Measurements from ENCODE around the gene CNOT6.

CNOT6 gene

GRCh38 chr5:180625125-180625790 lies 131.1 kb downstream of the CNOT6 start:
- no peak for DNase-seq

DNA sequence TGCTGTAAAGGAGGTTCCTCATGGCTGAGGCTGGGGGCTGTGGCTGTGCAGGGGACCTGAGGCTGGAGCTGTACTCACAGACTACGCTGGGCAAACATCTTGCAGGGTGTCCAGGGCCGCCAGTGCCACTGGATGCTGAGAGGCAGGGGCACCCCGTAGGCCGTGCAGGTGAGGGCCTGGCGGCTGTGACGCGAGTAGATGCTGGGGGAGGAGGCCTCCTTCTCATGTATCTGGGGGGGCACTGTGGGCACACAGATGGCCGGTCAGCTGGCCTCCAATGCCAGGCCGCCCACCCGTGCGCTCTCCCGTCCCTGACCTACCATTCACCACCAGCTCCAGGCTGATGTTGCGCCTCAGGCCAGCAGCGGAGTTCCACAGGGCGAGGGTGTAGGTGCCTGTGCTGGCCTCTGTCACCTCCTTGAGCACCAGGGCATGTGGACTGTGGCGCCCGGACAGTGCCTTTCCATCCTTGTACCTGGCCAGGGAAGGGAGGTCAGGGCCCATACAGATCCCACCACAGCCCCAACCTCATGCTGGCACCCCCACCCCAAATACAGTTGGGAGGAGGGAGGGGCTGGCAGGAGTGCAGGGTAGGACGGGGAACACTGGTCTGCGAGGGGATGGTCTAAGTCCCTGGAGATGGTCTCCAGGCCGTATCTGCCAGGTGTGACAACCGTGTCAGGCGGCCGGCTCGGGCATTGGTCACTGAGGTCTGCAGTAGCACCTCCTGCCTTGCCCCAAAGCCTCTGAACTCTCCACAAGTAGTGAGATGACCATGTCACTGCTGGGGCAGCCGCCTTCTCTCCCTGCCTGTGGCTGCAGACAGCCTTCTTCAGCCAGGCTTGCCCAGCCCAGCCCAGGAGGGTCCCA lies 131.8 kb downstream of the CNOT6 start:
- DNase-seq, result no peak

DNA sequence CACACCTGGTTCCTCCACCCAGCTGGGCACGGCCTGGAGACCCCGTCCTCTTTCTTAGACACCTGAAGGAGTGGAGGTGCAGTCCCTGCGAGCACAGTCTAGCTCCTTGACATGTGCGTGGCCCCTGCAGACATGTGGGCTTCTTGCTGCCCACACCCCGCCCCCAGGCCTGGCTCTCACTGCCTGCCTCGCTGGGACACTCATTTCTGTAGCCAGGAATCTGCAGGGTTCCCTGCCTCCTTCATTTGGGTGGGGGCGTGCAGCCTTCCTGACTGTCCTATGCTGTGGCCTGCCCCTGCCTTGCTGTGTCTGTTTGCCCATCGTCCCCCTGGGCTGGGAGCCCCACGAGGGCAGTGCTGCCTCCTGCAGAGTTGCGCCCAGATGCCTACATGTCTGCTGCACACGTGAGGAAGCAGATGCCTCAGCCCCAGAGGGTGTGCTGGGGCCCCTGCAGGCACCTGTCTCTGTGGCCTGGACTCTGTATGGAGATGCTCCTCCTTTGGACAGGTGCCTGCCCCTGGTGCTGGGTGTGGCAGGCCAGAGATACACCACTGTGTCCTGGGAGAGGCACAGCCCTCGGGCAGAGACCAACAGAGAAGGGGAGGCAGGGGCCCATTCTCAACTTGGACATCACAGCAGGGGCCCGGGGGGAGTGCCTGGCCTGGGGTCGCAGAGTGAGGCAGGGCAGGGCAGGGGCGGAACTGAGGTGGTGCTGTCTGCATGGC lies 132.6 kb downstream of the CNOT6 start:
- no peak for DNase-seq

DNA sequence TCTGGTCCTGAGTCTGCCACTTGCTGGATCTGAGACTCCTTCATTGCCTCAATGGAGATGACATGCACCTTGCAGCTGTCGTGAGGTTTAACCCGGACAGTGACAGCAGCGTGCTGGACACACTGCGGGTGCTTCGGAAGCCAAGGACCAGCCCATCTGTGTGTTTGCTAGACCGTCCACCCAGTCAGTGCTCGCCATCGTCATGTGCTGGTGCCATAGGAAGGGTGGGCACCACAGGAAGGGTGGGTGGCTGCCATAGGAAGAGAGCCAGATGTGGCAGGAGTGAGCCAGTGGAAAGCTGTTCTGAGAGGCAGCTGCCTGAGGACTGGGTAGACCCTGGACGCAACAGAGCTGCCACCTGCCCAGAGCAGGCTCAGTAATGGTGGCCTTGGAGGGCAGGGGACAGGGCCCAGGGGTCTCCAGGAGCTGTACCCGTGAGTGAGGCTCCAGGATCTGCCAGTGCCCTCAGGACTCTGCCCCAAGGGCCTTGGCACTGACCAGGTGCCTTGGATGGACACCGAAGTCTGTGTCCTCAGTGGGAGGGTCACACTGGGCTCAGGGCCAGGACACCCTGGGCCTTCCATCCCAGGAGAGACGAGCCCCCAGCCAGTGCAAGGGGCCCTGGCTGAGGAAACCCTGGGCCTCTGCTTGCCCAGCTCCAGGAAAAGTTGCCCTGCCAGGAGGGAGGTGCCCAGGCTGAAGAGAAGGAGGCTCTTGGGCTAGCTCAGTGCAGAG lies 133.4 kb downstream of the CNOT6 start:
- no peak for DNase-seq
